ENCODE measurements around the gene TTC21A. TPM values are rescaled to one million over a fixed set of nuclear protein-coding genes. Genes with fewer than 3 reads are reported as not detected.
A peak's percentile ranks its signal among the peaks of the same experiment; 100 is the strongest.

TTC21A gene
- total RNA-seq, 2 donors from 2014 or later, result 6.7 to 46.5 TPM

- peak overlapping the region; percentile 99 to 100 (median 100) for H3K27ac ChIP-seq
- no peaks in the 10 kb centered on the region for H3K27me3 ChIP-seq
- no peaks in the 10 kb centered on the region for H3K9me3 ChIP-seq
- H3K4me3 ChIP-seq, result no peak overlapping the region
- DNase-seq (no peak), ATAC-seq (no peak)
- TF ChIP-seq POLR2A (IDR thresholded peaks at IDR 0.05), result no peak
- TF ChIP-seq, protein P1, sequence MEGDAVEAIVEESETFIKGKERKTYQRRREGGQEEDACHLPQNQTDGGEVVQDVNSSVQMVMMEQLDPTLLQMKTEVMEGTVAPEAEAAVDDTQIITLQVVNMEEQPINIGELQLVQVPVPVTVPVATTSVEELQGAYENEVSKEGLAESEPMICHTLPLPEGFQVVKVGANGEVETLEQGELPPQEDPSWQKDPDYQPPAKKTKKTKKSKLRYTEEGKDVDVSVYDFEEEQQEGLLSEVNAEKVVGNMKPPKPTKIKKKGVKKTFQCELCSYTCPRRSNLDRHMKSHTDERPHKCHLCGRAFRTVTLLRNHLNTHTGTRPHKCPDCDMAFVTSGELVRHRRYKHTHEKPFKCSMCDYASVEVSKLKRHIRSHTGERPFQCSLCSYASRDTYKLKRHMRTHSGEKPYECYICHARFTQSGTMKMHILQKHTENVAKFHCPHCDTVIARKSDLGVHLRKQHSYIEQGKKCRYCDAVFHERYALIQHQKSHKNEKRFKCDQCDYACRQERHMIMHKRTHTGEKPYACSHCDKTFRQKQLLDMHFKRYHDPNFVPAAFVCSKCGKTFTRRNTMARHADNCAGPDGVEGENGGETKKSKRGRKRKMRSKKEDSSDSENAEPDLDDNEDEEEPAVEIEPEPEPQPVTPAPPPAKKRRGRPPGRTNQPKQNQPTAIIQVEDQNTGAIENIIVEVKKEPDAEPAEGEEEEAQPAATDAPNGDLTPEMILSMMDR (IDR thresholded peaks at IDR 0.05), result peak in 2 of 7 experiments; percentile 5 to 20
- intact Hi-C loops (cut with DNase I), result no loop called here
- no peaks in the 10 kb centered on the region for H3K36me3 ChIP-seq (replicated peaks in 1 of 2; ENCODE audit: insufficient read depth in 1 of 2, low read depth in 2 of 2)
- WGBS, 2 donors, result 38 to 46% methylated on average over 8 to 9 of the region's 9 CpGs
- H3K4me1 ChIP-seq, result peaks cover 63% of the 10 kb centered on the region
These were observed 46.4 kb downstream of the TTC21A start for GRCh38 chr3:39153977-39154279.

DNA sequence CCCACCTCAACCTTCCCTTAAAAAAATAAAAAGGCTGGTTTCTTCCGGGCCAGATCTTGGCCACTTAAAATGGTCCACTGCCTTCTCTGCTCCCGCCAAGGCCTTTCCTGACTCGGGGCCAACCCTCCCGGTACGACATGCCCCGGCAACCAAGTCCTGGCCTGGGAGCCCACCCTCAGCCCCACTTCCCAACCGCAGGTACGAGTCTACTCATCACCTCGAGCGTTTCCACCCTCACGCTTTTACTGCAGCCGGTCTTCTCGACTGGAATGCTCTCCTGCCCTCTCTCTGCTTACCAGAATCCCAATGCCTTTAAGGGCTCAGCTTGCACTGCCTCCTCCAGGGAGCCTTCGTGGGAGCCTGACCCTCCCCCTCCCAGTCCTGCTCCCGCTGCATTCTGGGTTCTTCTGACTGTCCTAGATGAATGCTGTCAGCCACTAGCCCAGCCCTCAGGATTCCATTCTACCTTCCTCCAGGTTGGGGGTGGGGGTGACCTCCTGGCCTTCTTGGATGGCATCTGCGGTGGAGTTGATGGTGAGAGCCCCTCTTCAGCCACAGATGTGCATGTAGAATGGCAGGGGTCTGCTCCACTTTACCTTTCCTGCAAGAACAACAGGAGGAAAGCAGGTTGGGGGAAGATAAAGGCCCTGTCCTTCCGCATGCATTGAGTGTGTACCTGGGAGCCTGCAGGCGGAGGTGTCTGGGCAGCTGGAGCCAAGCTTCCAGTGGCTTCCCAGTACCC lies 47.0 kb downstream of the TTC21A start:
- TF ChIP-seq, protein P1 (IDR thresholded peaks at IDR 0.05), result no peak
- no peak for TF ChIP-seq POLR2A (IDR thresholded peaks at IDR 0.05)
- H3K27me3 ChIP-seq, result no peaks in the 10 kb centered on the region
- no peak overlapping the region for H3K4me3 ChIP-seq
- DNase-seq, result peak in 2 of 4 donors; percentile 37 to 43
- H3K27ac ChIP-seq, result peak overlapping the region; percentile 99 to 100 (median 100)
- H3K4me1 ChIP-seq, result peaks cover 57% of the 10 kb centered on the region
- H3K36me3 ChIP-seq (replicated peaks in 1 of 2; ENCODE audit: insufficient read depth in 1 of 2, low read depth in 2 of 2), result no peaks in the 10 kb centered on the region
- 55 to 61% methylated on average over 13 to 18 of the region's 18 CpGs for WGBS, 2 donors
- H3K9me3 ChIP-seq, result no peaks in the 10 kb centered on the region
- no peak for ATAC-seq
- intact Hi-C loops (cut with DNase I), result no loop called here

GRCh38 chr3:39156421-39156820 lies 48.9 kb downstream of the TTC21A start:
- Histone ChIP-seq H3K27ac (peak overlapping the region in 1 of 4 donors; percentile 100), H3K9me3 (no peaks in the 10 kb centered on the region), H3K27me3 (no peaks in the 10 kb centered on the region), H3K36me3 (replicated peaks in 1 of 2; ENCODE audit: insufficient read depth in 1 of 2, low read depth in 2 of 2) (no peaks in the 10 kb centered on the region), H3K4me1 (peaks cover 38% of the 10 kb centered on the region), H3K4me3 (no peak overlapping the region)
- DNase-seq (no peak), ATAC-seq (no peak)
- intact Hi-C loops (cut with DNase I), result no loop called here
- no peak for TF ChIP-seq POLR2A (IDR thresholded peaks at IDR 0.05)
- TF ChIP-seq, protein P1 (IDR thresholded peaks at IDR 0.05), result no peak
- 76 to 82% methylated on average over 4 of the region's 4 CpGs for WGBS, 2 donors

GRCh38 chr3:39157359-39157758 lies 49.9 kb downstream of the TTC21A start:
- no peaks in the 10 kb centered on the region for H3K27me3 ChIP-seq
- ATAC-seq, result no peak
- WGBS, 2 donors, result 83 to 87% methylated on average over 7 of the region's 7 CpGs
- H3K36me3 ChIP-seq (replicated peaks in 1 of 2; ENCODE audit: insufficient read depth in 1 of 2, low read depth in 2 of 2), result no peaks in the 10 kb centered on the region
- peaks cover 28% of the 10 kb centered on the region for H3K4me1 ChIP-seq
- no peak for TF ChIP-seq POLR2A (IDR thresholded peaks at IDR 0.05)
- TF ChIP-seq, protein P1 (IDR thresholded peaks at IDR 0.05), result no peak
- no peak overlapping the region for H3K4me3 ChIP-seq
- no peak for DNase-seq
- no peak overlapping the region for H3K27ac ChIP-seq
- intact Hi-C loops (cut with DNase I), result no loop called here
- H3K9me3 ChIP-seq, result no peaks in the 10 kb centered on the region

DNA sequence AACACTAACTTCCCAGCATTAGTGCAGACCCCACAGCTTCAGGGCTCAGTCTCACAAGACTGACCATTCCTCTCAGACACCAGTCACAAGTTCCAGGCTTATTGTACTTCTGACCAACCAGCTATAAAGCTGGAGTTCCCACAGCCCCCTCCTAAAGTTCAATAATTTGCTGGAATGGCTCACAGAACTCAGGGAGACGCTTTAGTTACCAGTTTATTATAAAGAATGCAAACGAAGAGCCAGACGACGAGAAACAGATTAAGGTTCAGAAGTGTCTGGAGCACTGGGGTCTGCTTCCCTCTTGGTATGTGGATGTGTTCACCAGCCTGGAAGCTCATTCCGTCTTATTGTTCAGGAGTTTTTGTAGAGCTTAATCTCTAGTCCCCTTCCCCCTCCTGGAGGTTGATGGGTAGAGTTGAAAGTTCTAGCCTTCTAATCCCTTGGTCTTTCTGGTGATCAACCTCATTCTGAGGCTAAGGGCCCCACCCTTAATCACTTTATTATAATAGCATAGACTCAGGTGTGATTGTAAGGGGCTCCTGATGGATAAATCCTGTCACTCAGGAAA lies 50.8 kb downstream of the TTC21A start:
- TF ChIP-seq POLR2A (IDR thresholded peaks at IDR 0.05), result no peak
- TF ChIP-seq, protein P1 (IDR thresholded peaks at IDR 0.05), result no peak
- ATAC-seq (no peak), DNase-seq (no peak)
- no peaks in the 10 kb centered on the region for H3K9me3 ChIP-seq
- H3K27me3 ChIP-seq, result no peaks in the 10 kb centered on the region
- no peak overlapping the region for H3K27ac ChIP-seq
- 73 to 79% methylated on average over 5 of the region's 5 CpGs for WGBS, 2 donors
- intact Hi-C loops (cut with DNase I), result no loop called here
- H3K4me3 ChIP-seq, result no peak overlapping the region
- H3K36me3 ChIP-seq (replicated peaks in 1 of 2; ENCODE audit: insufficient read depth in 1 of 2, low read depth in 2 of 2), result no peaks in the 10 kb centered on the region
- H3K4me1 ChIP-seq, result peaks cover 27% of the 10 kb centered on the region
